Neural progenitor cell (in vitro differentiated cells): ENCODE data around the gene NEURL1.

Experiments
- CTCF ChIP-seq: fragments of 200-600 bp; sonication (generic); IDR thresholded peaks from 2 replicates; pipeline ENCODE4 v1.5.1; 2017; ENCODE audit warnings: antibody characterized with exemption, mild to moderate bottlenecking
- EZH2 ChIP-seq: fragments of 200-600 bp; sonication (generic); IDR thresholded peaks from 2 replicates; pipeline ENCODE4 v1.6.1; 2017; ENCODE audit warnings: antibody characterized with exemption, mild to moderate bottlenecking, moderate library complexity
- EZH2phosphoT487 ChIP-seq: fragments of 200-600 bp; sonication (generic); IDR thresholded peaks from 2 replicates; pipeline ENCODE4 v1.6.1; 2017; ENCODE audit warnings: antibody characterized with exemption

- TF ChIP-seq CTCF (no peak), EZH2 (no peak), EZH2phosphoT487 (no peak)
Measured at GRCh38 chr10:103621783-103622125, 128.2 kb downstream of the NEURL1 start.
